HG02870 (cell line): ENCODE measurements around the gene P2RX2.
"Not testable (repeated sequence)": the region's sequence is repeated elsewhere in the genome, so short reads cannot be mapped to it uniquely, and the experiment has no call there.

Experiments
- ATAC-seq: cut with Tn5 transposase; IDR thresholded peaks from one replicate; pipeline ENCODE4 v1.9.1; 2021; ENCODE audit warnings: mild to moderate bottlenecking, moderate library complexity; ENCODE audit not compliant: unreplicated experiment

Gene P2RX2

DNA sequence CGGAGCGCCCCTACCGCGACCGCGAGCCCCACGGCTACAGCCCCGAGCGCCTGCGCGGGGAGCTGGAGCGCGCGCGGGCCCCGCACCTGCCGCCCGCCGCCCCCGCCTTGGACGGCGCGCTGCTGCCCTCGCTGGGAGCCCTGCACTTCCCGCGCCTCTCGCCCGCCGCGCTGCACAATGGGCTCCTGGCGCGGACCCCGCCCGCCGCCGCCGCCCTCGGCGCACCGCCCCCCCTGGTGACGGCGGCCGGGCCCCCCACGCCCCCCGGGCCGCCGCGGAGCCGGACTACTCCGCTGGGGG lies 35.2 kb upstream of the P2RX2 start:
- no peak for ATAC-seq

DNA sequence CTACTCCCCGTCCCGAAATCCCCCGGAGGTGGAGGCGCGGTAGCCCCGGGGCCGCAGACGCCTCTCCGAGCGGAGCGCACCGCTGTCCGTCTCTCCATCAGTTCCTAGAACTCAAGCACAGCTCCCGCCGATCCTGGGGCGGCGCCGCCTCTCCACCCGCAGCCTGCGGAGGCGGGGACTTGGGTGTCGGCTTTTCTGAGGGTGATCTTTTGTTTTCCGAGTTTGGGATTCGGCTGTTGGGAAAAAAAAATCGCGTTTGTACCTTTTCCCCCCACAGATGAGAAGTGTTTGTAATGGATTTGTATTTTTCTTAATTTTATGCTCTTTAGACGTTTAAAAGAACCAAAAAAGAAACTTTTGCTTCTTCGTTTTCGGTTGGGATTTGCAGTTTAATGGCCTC lies 34.8 kb upstream of the P2RX2 start:
- ATAC-seq: no peak

DNA sequence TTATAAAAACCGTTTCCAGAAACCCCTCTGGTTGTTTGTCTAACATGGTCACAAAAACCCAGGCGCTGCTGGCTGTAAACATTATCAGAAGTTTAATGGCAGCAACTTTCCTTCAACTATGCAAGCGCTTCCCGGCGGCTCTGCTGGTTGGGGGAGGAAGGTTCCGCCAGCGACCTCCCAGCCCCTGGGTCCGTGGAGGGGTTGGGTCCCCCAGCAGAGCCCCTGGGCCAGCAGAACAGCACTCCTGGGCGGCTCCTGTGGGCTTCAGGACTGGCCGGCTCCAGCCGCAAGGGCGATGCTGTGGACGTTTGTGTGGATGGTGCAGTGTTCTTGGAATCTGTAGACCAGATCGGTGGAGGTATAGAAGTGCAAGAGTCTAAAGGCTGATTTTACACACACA lies 34.1 kb upstream of the P2RX2 start:
- ATAC-seq: no peak

DNA sequence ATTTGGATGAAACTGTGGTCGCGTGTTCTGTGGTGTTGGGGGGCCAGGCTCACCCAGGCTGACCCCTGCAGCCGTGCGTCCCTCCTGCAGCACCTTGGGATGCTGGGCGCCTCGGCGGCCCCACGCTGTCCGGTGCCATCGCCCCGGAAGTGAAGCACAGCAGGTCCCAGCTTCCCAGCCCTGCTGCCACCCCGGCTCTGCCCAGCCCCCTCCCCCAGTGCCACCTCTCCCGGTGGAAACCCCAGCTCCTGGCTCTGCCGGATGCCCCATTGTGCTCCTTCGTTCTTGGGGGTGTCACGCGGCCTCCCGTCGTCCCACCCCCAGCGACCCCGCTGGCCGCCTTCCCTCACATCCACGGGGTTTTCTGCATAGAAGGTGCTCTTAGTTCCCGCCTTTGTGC lies 33.4 kb upstream of the P2RX2 start:
- no peak for ATAC-seq

DNA sequence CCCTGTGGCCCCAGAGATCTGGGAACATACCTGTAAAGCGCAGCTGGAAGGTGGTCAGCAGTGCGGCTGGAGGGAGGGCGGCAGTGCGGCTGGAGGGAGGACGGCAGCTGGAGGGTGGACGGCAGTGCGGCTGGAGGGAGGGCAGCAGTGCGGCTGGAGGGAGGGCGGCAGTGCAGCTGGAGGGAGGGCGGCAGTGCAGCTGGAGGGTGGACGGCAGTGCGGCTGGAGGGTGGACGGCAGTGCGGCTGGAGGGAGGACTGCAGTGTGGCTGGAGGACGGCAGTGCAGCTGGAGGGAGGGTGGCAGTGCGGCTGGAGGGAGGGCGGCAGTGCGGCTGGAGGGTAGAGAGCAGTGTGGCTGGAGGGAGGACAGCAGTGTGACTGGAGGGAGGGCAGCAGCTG lies 31.6 kb upstream of the P2RX2 start:
- ATAC-seq: no peak

DNA sequence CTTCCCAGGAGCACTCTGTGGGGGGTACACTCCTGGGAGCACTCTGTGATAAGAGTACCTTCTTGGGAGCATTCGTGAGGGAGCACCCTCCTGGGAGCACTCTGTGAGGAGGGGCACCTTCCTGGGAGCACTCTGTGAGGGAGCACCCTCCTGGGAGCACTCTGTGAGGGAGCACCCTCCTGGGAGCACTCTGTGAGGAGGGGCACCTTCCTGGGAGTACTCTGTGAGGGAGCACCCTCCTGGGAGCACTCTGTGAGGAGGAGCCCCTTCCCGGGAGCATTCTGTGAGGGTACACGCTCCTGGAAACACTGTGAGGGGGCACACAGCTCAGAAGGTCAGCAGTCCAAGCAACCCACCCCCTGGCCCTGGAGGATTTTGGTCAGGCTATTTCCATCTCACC lies 30.8 kb upstream of the P2RX2 start:
- ATAC-seq: no peak

DNA sequence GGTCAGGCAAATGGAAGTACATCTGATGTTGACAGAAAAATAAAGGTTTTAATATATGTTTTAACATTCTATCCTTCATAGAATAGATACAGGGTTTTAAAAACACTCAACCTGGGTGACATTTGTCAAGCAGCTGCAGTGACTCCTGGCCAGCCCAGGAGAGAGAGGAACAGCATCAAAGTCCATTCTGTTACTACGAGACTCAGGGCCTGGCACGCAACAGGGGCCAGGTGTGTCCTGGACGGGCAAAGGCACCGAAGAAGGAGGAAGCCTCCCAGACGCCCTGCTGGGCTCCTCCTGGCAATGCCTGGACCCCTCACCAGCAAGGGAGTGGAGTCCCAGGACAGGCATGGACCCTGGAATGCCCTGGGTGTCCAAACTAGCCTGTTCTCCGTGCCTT lies 30.3 kb upstream of the P2RX2 start:
- no peak for ATAC-seq

DNA sequence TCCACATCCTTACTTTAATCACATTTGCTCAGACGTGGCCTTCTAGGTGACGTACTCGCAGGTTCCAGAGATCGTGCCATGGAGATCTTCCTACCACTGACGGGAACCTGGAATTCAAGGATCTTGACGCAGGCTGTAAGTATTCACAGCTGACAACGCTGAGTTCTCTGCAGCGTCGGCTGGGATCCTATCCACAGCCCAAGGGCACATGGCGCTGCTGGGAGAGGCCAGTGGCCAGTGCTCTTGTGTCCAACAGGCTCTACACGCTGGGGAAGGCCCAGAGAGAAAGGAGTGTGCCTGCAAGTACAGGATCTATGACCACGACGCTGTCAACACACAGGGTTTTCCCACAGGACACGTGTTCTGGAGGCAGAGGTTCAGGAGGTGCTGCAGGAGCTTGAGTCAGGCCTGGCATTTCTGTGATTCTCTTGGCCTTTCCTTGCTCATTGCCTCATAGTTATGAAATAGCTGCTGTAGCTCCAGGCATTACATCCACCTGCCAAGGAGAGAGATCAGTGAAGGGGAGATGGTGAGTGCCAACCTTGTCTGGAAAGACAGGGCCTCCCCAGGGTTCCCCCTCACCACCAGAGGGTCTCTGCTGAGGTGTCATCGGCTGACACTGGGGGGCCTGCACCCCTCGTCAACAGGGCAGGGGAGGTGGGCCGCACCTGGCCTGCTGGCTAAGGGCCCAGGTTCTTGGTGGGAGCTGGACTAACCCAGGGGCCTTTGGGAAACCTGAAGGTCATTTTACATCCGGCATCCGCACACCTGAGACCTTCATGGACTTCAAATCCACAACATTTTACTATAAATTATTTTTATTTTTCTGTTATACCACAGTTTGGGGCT lies 29.5 kb upstream of the P2RX2 start:
- ATAC-seq: no peak

DNA sequence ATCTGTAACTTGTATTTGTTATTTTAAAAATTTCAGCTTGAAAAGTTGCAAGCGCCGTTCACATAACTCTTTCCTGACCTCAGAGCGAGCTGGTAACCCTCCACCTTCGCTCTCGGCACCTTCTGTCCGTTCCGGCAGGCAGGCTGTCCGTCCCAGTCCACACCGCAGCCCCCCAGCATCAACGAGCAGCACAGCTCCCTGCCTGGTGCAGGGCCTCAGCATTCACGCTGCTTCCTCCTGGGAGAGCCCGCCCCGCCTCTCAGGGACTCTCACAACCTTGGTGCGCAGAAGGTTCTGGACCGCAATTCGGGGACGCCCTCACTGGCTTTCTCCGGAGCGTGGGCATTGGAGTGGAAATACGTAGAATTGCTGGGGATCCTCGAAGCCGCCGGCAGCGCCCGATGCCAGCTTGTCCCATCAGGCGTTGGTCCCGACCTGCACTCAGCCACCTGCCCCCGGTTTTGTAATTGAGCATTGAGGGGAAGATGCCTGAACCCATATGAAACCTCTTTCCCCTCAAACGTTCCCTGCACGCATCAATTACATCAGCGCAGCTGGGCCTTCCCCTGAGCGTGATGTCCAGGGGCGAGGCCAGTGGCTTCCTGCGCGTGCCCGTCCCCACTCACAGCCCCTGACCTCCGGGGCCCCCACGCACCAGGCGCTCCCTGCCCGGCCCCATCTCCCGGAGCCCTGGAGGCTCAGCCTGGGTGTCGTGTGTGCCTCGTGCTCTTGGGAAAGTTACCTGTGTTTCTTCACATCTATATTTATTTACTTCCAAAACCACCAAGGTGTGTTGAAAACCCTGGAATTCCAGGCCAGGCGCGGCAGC lies 27.3 kb upstream of the P2RX2 start:
- no peak for ATAC-seq

DNA sequence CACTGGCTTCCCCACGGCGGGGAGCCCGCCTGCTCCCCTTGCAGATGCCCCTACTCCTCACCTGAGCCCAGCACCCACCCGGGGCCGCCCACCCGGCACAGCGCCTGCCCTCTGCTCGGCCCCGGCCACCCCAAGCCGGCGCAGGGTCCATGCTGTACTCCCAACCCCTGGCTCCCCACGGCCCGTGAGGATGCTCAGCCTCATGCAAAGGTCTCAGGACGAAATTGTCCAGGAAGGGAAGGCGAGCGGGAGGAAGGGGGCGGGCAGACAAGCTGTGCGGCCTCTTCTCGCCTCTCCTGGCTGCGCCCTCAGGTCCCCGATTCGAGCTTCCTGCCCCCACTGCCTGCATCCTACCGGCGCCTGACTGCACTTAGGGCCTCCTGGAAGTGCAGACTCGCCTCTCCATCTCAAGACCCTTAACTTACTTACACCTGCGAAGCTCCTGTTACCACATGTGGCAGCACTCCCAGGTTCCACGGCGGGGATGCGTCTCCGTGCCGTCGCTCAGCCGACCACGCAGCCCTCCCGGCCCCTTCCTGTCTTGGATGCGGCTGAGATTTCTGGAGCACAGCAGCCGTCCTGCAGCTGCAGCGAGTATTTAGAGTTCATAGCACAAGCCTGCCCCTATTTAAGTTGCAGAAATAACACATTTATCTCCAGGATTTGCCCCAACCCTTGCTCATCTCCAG lies 26.1 kb upstream of the P2RX2 start:
- no peak for ATAC-seq

DNA sequence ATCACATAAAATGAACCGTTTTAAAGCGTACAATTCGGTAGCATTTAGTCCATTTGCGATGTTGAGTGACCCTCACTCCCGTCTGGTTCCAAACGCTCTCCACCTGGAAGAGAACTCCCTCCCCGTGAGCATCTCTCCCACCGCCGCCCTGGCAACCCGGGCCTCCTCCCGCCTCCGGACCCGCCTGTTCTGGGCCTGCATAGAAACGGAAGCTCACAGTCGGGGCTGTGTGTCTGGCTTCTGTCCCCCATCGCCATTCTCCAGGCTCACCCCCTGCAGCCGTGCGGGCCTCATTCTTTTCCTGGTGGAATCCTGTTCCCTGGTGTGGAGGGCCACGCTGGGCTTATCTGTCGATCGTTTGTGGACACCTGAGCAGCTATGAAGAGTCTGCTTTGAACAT lies 25.5 kb upstream of the P2RX2 start:
- no peak for ATAC-seq

DNA sequence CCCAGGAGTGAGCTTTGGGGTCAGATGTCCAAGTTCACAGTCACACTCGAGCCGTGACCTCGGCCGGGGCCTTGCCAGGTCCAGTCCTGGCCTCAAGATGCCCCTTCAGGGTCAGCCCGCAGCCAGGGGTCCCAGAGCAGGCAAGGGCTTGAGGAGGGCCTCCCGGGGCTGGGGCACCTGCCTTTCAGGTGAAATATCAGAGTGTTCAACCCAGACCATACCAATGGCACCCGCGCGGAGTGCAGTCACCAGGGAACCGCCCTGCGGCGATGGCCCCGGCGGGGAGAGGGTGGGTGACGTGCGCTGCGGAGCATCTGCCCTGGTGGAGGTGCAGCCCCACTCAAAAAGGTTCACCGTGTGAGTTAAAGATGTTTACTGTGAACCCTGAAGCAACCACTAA lies 25.1 kb upstream of the P2RX2 start:
- ATAC-seq: no peak

DNA sequence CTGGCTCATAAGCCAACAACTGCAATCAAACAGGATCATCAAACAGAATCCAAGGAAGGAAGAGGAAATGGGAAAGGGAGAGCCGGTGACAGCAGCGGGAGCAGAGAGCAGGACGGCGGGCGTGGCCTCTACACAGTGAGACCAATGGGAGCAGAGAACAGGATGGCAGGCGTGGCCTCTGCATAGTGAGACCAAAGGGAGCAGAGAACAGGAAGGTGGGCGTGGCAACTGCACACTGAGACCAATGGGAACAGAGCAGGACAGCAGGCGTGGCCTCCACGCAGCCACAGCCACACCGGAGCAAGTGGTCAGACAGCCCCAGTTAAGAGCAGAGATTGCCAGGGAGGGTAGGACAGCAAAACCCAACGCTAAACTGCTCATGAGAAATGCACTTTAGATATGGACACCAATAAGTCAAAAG lies 24.6 kb upstream of the P2RX2 start:
- peak; percentile 81 for ATAC-seq

DNA sequence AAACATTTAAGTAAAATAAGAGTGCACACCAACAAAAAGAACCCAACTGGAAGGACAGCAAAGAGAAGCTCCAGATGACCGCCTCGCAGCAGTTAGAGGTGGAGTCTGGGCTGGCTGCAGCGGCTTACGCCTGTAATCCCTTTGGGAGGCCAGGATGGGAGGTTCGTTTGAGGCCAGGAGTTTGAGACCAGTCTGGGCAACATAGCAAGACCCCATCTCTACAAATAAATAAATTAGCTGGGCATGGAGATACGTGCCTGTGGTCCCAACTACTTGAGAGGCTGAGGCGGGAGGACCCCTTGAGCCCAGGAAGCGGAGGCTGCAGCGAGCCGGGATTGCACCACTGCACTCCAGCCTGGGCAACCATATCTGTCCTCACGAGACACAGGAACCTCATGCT lies 23.4 kb upstream of the P2RX2 start:
- no peak for ATAC-seq

DNA sequence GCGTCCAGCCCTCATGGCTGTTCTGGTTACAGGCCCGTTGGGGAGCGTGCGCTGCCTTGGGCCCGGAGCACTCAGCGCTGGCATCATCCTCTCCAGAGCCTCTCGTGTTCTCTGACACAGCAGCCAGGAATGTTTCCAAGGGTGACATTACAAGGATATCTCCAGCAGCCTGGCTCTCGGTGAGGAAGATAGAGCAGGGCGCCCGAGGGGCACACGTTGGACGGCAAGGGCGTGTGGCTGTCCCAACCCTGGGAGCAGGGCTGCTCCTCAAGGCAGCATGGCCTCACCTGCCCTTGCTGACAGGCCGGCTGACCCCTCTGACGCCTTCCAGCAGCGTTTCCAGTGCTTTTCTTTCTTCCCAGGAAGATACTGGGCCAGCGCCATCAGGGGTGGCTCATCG lies 22.6 kb upstream of the P2RX2 start:
- no peak for ATAC-seq

DNA sequence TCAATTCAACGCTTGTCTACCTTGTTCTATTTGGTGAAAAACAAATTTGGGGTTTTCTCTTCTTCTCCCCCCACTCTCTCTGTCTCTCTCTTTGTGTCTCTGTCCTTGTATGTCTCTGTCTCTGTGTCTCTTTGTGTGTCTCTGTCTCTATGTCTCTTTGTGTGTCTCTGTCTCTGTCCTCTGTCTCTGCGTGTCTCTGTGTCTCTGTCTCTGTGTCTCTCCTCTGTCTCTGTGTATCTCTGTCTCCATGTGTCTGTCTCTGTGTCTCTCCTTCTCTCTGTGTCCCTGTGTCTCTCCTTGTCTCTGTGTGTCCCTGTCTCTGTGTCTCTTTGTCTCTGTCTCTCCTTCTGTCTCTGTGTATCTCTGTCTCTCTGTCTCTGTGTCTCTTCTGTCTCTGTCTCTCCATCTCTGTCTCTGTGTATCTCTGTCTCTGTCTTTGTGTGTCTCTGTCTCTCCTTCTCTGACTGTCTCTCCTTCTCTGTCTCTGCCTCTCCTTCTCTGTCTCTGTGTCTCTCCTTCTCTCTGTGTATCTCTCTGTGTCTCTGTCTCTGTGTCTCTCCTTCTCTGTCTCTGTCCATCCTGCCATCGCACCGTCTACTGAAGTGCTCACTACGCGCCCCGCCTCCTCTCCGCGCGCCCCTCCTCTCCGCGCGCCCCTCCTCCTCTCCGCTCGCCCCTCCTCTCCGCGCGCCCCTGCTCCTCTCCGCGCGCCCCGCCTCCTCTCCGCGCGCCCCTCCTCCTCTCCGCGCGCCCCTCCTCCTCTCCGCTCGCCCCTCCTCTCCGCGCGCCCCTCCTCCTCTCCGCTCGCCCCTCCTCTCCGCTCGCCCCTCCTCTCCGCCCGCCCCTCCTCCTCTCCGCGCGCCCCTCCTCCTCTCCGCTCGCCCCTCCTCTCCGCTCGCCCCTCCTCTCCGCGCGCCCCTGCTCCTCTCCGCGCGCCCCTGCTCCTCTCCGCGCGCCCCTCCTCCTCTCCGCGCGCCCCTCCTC lies 21.0 kb upstream of the P2RX2 start:
- ATAC-seq: no peak

DNA sequence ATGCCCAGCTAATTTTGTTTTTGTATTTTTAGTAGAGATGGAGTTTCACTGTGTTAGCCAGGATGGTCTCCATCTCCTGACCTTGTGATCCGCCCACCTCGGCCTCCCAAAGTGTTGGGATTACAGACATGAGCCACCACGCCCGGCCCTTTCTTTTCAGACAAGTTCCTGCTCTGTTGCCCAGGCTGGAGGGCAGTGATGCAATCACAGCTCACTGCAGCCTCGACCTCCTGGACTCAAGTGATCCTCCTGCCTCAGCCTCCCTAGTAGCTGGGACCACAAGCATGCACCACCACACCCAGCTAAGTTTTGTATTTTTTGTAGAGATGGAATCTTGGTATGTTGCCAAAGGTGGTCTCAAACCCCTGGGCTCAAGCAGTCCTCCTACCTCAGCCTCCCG lies 19.1 kb upstream of the P2RX2 start:
- ATAC-seq: not testable (repeated sequence)

DNA sequence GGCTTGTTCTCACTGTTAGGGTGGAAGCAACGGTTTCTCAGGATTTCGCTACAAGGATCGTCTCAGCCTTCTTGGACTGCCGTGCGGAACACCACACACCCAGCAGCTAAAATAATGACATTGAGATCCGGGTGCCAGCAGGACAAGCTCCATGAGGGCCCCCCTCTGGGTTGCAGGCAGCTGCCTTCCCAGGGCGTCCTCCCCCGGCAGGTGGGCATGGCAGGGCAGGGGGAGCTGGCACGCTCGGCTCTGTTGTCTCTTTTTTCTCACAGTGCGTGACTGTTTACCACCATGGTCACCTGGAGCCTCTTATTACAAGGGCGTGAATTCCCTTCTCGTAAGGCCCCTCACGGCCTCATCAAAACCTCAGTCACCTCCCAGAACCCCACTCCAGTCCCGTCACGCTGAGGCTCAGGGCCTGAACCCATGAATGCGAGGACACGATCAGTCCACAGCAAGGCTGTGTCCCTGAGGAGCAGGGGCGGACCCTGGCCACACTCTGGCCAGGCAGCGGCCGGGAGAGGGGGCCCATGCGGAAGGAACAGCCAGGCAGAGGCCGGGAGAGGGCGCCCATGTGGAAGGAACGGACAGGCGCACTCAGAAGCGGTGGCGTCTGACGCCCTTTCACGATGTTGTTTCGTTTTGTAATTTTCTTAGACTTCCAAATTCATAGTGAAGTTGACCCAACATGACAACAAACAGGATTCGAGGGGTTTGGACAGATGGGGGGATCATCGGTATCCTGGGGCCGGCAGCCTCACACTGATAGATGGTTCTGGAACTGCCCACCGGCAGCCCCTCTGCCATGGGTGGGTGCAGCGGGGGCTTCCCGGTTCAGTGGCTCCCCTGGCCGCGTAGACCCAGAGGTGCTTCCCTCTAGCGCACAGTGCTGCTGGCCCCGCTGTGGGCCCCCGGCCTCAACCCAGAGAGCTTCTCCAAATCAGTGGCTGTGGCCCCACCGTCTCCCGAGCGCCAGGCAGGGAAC lies 18.2 kb upstream of the P2RX2 start:
- no peak for ATAC-seq

DNA sequence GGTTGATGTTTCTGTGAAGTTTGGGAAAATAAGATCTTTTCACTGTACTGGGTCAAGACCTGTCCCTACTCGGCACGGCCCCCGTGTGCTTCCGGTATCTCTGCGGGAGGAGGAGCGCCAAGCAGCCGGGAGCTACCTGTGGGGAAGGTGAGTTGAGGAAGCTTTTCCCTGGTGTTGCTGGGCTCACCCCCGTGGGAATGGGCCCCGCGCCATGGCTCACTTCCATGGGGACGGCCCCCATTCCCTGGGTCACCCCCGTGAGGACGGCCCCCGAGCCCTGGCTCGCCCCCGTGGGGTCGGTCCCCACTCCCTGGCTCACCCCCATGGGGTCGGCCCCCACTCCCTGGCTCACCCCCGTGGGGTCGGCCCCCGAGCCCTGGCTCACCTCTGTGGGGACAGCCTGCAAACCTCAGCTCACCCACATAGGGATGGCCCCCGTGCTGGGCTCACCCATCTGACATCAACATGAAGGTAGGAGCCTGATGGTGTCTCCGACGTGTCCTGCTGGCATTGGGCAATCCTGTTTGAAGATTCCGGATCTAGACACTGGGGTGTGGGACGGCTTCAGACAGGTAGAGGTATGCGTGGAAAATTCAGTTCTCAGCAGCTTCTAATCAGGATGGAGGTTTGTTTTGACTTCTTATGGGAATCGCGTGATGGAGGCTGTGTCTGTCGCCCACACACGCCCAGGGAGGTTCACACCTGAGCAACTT lies 17.2 kb upstream of the P2RX2 start:
- no peak for ATAC-seq
